Subcutaneous abdominal adipose tissue (tissue), 5 donors: ENCODE data around the gene TMBIM4.

ENCODE experiments used
- H3K27ac ChIP-seq: one replicate; pipeline ENCODE4 v1.7.0; 2013; ENCODE audit warnings: low read depth, mild to moderate bottlenecking, inconsistent platforms, low read length, moderate library complexity
- H3K27me3 ChIP-seq, 5 donors: one replicate each; pipeline ENCODE4 v1.7.0; 2013; ENCODE audit warnings: low read length in 5 of 5, inconsistent platforms in 1 of 5; ENCODE audit not compliant: control insufficient read depth in 5 of 5, insufficient read depth in 4 of 5
- H3K36me3 ChIP-seq, 5 donors: one replicate each; pipeline ENCODE4 v1.7.0; 2013; ENCODE audit warnings: low read length in 5 of 5; ENCODE audit not compliant: control insufficient read depth in 5 of 5, insufficient read depth in 5 of 5
- H3K4me1 ChIP-seq, 5 donors: one replicate each; pipeline ENCODE4 v1.7.0; 2013; ENCODE audit warnings: low read length in 5 of 5, mild to moderate bottlenecking in 3 of 5, moderate library complexity in 1 of 5; ENCODE audit not compliant: control insufficient read depth in 5 of 5, insufficient read depth in 5 of 5
- H3K4me3 ChIP-seq, 5 donors: one replicate each; pipeline ENCODE4 v1.7.0; 2013; ENCODE audit warnings: low read length in 5 of 5, low read depth in 1 of 5
- H3K9ac ChIP-seq, 5 donors: one replicate each; pipeline ENCODE4 v1.7.0; 2013; ENCODE audit warnings: low read length in 5 of 5, mild to moderate bottlenecking in 4 of 5, moderate library complexity in 3 of 5
- H3K9me3 ChIP-seq, 5 donors: one replicate each; pipeline ENCODE4 v1.7.0; 2013; ENCODE audit warnings: low read length in 5 of 5; ENCODE audit not compliant: control insufficient read depth in 5 of 5
- donor health status: healthy.
- donor health status: healthy.
- donor health status: healthy.
- donor health status: healthy.
- donor health status: healthy.

TMBIM4 gene

DNA sequence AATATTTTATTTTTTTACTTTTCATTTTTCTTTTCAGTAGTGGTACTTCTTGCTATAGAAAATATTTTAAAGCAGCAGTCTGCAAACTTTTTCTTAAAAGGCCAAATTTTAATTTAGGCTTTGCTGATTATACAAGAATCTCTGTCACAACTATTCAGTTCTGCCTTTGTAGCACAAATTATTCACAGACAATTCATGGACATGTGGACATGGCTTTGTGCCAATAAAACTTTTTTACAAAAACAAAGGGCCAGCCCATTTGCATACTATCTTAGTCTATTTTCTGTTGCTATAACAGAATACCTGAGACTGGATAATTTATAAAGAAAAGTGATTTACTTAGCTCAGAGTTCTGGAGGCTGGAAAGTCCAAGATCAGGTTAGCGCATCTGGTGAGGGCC, 56.3 kb downstream of the TMBIM4 start:
- no peak overlapping the region for H3K4me3 ChIP-seq
- no peaks in the 10 kb centered on the region for H3K27me3 ChIP-seq
- H3K27ac ChIP-seq = no peak overlapping the region
- H3K9ac ChIP-seq = no peak overlapping the region
- no peaks in the 10 kb centered on the region for H3K36me3 ChIP-seq
- H3K4me1 ChIP-seq = peaks cover 0 to 6% (median 0%) of the 10 kb centered on the region in 5 donors
- H3K9me3 ChIP-seq = no peaks in the 10 kb centered on the region

DNA sequence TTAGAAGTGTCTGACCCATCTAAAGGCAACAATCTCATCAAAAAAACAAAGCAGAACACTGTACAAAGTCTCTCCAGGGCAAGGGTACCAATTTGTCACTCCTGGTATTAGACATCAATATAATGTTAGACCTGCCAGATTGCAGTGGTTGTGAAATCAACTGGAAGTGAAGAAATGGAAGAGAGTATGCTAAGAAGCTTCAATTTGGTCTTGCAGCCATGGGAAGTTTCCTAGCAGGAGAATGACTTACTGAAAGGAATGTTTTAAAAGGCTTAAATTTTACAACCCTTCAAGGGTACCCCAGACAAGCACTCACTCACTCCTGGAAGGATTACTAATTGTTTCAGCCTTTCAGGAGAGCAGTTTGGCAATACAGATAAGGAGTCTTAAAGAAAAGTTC, 58.2 kb downstream of the TMBIM4 start:
- Histone ChIP-seq H3K27me3 (no peaks in the 10 kb centered on the region), H3K9me3 (no peaks in the 10 kb centered on the region), H3K36me3 (no peaks in the 10 kb centered on the region), H3K9ac (no peak overlapping the region), H3K4me3 (no peak overlapping the region), H3K4me1 (peaks cover 0 to 8% (median 5%) of the 10 kb centered on the region in 5 donors), H3K27ac (no peak overlapping the region)

DNA sequence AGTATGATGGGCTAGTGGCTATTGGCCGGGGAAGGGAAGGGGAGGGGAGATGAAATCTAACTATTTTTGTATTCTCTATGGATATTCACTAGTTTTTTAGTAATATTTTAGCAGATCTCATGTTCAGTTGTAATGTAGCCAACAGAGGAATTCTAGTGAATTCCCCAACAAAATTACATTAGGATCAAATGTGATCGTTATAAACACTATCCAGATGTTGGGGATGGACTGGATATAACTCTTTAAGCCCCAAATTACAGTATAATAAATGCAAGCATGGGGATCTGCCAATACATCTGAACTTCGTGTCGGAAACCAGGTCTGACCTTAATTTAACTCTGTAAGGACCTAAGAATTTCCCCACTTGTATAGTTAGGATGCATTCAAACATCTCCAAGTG, 60.7 kb downstream of the TMBIM4 start:
- peaks cover 0 to 6% (median 3%) of the 10 kb centered on the region in 5 donors for H3K4me1 ChIP-seq
- no peaks in the 10 kb centered on the region for H3K9me3 ChIP-seq
- H3K4me3 ChIP-seq = no peak overlapping the region
- peaks cover 0 to 2% (median 0%) of the 10 kb centered on the region in 5 donors for H3K27me3 ChIP-seq
- H3K9ac ChIP-seq = no peak overlapping the region
- no peak overlapping the region for H3K27ac ChIP-seq
- no peaks in the 10 kb centered on the region for H3K36me3 ChIP-seq

DNA sequence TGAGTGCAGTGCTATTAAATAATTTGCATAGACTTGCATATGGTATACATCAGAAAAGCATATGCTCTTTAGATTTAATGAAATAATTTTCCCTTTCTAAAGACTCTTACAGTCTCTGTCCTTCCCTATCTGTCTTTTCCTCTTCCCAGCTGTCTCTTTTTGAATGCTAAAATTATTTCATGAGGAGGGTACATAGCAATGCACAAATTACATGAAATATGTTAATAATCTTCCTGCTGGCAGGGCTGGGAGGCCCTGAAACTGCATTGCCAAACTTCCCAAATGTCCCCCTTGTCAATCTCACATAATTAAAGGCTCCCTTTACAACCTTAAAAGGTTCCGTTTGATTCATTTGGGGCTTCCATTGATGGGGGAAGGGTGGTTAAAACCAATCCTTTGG, 61.4 kb downstream of the TMBIM4 start:
- H3K4me3 ChIP-seq = no peak overlapping the region

DNA sequence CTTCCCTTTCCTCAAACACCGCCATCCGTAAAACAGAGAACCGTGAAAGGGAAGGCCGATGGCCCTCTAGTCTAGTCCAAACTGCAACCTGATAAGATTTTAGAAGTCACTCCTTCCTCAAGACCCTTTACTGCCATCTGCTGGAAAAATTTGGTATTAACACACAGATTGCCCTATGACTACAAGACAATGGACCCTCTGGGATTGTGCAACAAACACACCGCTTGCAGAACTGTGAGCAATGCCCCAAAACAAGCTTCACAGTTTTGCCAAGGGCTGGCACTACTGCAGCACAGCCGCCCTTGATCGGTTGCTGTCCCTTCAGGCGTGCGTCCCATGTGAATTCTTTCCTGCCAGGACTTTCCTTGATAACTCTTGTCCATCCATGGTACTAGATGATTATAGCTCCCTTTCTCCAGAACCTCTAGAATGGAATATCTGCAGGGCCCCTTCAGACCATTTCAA, 62.3 kb downstream of the TMBIM4 start:
- no peak overlapping the region for H3K4me3 ChIP-seq
- no peaks in the 10 kb centered on the region for H3K36me3 ChIP-seq
- H3K27me3 ChIP-seq = peaks cover 0 to 5% (median 0%) of the 10 kb centered on the region in 5 donors
- no peak overlapping the region for H3K27ac ChIP-seq
- no peak overlapping the region for H3K9ac ChIP-seq
- H3K9me3 ChIP-seq = no peaks in the 10 kb centered on the region
- H3K4me1 ChIP-seq = peaks cover 0 to 6% (median 3%) of the 10 kb centered on the region in 5 donors

More for the DNA sequence above, 61.4 kb downstream of the TMBIM4 start:
- no peaks in the 10 kb centered on the region for H3K9me3 ChIP-seq
- peaks cover 0 to 6% (median 3%) of the 10 kb centered on the region in 5 donors for H3K4me1 ChIP-seq
- H3K36me3 ChIP-seq = no peaks in the 10 kb centered on the region
- H3K27ac ChIP-seq = no peak overlapping the region
- peaks cover 0 to 2% (median 0%) of the 10 kb centered on the region in 5 donors for H3K27me3 ChIP-seq
- no peak overlapping the region for H3K9ac ChIP-seq

DNA sequence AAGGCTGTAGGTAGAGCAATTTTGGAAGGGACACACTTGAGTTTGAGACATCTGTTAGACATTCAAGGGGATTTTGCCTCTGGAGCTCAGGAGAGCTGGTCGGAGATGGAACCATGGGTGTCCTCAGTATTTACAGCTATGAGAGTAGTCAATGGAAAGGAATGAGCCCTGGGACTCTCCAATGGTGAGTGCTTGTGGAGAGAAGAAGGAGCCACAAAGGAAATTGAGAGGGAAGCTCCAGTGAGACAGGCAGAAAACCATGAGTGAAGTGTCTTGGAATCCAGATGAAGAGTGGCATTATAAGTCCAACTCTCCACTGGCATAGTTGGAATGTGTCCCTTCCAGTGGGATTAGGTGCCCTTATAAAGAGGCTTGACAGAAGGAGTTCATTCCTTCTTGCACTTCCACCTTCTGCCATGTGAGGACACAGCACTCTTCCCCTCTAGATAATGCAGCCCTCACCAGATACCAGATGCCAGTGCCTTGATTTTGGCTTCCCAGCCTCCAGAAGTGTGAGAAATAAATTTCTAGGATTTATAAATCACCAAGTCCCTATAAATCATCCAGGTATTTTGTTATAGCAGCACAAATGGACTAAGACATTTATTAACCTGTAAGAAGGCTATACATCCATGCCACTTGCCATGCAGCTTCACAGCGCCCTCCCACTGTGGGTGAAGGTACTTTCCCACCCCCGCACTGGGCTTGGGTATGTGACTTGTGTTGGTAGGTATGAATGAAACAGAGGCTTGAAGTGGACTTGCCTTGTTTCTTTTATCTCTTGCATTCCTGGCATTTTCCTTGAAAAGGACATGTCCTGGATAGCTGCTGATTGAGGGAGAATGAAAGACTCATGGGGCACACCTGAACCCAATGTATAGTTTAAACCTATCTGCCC, 66.5 kb downstream of the TMBIM4 start:
- Histone ChIP-seq H3K36me3 (no peaks in the 10 kb centered on the region), H3K4me3 (no peak overlapping the region), H3K27ac (no peak overlapping the region), H3K27me3 (peaks cover 0 to 5% (median 0%) of the 10 kb centered on the region in 5 donors), H3K4me1 (peaks cover 0 to 6% (median 3%) of the 10 kb centered on the region in 5 donors), H3K9me3 (no peaks in the 10 kb centered on the region), H3K9ac (no peak overlapping the region)

DNA sequence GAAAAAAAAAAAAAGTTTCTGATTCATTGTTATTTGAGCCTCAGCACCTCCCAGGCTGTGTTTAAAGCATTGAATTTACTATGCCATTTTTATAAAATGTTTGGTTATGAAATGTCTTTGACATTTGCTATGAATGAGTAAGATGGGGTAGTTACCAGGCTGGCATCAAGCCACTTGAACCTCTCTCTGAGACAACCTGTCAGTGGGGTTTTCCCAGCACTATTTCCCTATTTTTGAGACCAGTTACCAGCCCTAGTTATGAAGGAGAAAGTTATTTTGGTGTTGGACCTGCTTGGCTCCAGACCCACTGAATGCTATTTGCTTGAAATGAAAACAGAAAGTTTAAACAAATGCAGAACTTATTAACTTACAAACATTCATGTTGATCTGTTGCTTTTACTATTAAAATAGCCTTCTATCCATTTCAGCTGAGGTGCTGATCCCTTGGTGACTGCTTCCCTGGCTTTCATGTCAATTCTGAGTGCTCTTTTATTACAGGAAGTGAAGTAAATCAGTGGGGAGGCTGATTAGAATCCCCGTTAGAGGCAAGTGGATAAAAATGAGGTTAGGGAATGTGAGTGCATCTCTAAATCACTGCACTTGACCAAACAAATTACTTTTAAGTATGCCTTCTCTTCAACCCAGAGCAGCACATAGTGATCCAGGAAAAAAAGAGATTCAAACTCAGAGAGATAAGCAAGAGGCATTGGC, 77.1 kb downstream of the TMBIM4 start:
- peaks cover 0 to 4% (median 0%) of the 10 kb centered on the region in 5 donors for H3K4me1 ChIP-seq
- H3K4me3 ChIP-seq = no peak overlapping the region
- peaks cover 0 to 3% (median 0%) of the 10 kb centered on the region in 5 donors for H3K27me3 ChIP-seq
- H3K36me3 ChIP-seq = no peaks in the 10 kb centered on the region
- H3K27ac ChIP-seq = no peak overlapping the region
- H3K9ac ChIP-seq = no peak overlapping the region
- H3K9me3 ChIP-seq = no peaks in the 10 kb centered on the region

DNA sequence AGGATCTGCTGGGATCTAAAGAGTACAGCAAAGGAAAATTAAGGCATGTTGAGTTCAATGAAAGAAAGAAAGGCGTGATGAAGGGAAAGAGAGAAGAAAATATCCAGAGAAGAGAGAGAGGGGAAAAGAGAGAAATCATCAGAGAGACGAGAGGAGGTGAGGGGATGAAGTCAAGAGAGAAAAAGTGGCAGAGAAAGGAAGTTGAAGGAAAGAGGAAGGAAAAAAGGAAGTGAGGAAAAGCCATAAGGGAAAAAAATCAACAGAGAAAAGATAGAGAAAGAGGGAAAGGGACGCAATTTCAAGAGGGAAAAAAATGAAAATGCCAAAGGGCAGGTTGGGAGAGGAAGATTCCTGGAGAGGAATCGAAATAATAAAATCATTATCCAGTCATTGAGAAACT, 79.6 kb downstream of the TMBIM4 start:
- H3K27ac ChIP-seq = no peak overlapping the region
- no peak overlapping the region for H3K9ac ChIP-seq
- H3K9me3 ChIP-seq = no peaks in the 10 kb centered on the region
- peaks cover 0 to 4% (median 0%) of the 10 kb centered on the region in 5 donors for H3K4me1 ChIP-seq
- H3K36me3 ChIP-seq = no peaks in the 10 kb centered on the region
- peaks cover 0 to 3% (median 0%) of the 10 kb centered on the region in 5 donors for H3K27me3 ChIP-seq
- no peak overlapping the region for H3K4me3 ChIP-seq

DNA sequence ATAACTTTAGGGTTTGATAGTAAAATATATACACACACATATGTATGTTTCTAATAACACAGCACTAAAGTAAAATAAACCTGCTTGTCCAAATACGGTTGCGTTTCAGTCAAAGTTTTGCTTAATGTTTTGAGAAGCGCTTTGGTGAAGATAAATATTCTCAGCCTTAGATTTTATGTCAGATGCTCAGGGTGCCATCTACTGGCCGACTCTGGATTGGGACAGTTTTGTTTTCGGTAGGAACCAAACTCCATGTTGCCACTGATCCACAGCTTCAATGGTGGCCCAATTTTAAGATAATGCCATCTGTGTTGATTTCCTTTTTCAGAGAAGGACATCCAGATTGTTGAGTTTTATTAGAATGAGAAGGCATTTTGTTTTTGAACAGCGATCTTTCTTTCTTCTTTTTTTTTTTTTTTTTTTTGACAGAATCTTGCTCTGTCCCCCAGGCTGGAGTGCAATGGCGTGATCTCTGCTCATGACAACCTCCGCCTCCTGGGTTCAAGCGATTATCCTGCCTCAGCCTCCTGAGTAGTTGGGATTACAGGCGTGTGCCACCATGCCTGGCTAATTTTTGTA, 82.3 kb downstream of the TMBIM4 start:
- Histone ChIP-seq H3K36me3 (no peaks in the 10 kb centered on the region), H3K27ac (no peak overlapping the region), H3K27me3 (peaks cover 0 to 3% (median 0%) of the 10 kb centered on the region in 5 donors)

More for the DNA sequence above, 82.3 kb downstream of the TMBIM4 start:
- Histone ChIP-seq H3K9me3 (peaks cover 0 to 6% (median 0%) of the 10 kb centered on the region in 5 donors), H3K4me3 (no peak overlapping the region), H3K9ac (no peak overlapping the region), H3K4me1 (peaks cover 0 to under 1% (median 0%) of the 10 kb centered on the region in 5 donors)
